Panc1 (cell line): Measurements from ENCODE around the gene PLPPR5.

Experiments
- POLR2AphosphoS5 ChIP-seq: IDR thresholded peaks from 2 replicates; pipeline ENCODE4 v1.6.1; 2012; ENCODE audit warnings: mild to moderate bottlenecking, low read depth, low read length, moderate library complexity
- TF ChIP-seq, protein P1 (sequence below): fragments of 450-650 bp; IDR thresholded peaks from 2 replicates; pipeline ENCODE4 v1.5.1; 2017; ENCODE audit warnings: mild to moderate bottlenecking
- TF ChIP-seq, protein P2 (sequence below), 2 experiments: IDR thresholded peaks; 2 replicates each; pipeline ENCODE4 v1.6.1; 2011 to 2012; ENCODE audit warnings: low read depth in 2 of 2, control low read depth in 1 of 2, low read length in 1 of 2, mild to moderate bottlenecking in 1 of 2, moderate library complexity in 1 of 2; ENCODE audit not compliant: insufficient read depth in 1 of 2

DNA sequence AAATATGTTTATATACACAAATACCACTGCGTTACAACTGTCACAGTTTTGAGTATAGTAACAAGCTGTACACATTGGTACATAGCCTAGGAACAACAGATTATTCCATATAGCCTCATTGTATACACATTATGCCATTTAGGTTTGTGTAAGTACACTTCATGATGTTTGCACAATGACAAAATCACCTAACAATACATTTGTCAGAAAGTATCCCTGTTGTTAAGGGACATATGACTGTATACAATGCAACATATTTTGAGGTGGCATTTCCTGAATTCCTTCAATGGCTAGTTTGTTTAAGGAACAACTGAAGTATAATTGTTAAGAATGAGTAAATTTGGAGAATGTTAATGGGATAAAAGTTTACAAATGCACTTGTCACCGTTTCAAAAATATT, 19.0 kb downstream of the PLPPR5 start:
- TF ChIP-seq, protein P1, sequence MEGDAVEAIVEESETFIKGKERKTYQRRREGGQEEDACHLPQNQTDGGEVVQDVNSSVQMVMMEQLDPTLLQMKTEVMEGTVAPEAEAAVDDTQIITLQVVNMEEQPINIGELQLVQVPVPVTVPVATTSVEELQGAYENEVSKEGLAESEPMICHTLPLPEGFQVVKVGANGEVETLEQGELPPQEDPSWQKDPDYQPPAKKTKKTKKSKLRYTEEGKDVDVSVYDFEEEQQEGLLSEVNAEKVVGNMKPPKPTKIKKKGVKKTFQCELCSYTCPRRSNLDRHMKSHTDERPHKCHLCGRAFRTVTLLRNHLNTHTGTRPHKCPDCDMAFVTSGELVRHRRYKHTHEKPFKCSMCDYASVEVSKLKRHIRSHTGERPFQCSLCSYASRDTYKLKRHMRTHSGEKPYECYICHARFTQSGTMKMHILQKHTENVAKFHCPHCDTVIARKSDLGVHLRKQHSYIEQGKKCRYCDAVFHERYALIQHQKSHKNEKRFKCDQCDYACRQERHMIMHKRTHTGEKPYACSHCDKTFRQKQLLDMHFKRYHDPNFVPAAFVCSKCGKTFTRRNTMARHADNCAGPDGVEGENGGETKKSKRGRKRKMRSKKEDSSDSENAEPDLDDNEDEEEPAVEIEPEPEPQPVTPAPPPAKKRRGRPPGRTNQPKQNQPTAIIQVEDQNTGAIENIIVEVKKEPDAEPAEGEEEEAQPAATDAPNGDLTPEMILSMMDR = no peak
- TF ChIP-seq, protein P2, sequence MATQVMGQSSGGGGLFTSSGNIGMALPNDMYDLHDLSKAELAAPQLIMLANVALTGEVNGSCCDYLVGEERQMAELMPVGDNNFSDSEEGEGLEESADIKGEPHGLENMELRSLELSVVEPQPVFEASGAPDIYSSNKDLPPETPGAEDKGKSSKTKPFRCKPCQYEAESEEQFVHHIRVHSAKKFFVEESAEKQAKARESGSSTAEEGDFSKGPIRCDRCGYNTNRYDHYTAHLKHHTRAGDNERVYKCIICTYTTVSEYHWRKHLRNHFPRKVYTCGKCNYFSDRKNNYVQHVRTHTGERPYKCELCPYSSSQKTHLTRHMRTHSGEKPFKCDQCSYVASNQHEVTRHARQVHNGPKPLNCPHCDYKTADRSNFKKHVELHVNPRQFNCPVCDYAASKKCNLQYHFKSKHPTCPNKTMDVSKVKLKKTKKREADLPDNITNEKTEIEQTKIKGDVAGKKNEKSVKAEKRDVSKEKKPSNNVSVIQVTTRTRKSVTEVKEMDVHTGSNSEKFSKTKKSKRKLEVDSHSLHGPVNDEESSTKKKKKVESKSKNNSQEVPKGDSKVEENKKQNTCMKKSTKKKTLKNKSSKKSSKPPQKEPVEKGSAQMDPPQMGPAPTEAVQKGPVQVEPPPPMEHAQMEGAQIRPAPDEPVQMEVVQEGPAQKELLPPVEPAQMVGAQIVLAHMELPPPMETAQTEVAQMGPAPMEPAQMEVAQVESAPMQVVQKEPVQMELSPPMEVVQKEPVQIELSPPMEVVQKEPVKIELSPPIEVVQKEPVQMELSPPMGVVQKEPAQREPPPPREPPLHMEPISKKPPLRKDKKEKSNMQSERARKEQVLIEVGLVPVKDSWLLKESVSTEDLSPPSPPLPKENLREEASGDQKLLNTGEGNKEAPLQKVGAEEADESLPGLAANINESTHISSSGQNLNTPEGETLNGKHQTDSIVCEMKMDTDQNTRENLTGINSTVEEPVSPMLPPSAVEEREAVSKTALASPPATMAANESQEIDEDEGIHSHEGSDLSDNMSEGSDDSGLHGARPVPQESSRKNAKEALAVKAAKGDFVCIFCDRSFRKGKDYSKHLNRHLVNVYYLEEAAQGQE (IDR thresholded peaks at IDR 0.05; ENCODE audit: insufficient read depth in 1 of 2, low read depth in 2 of 2, low read length in 1 of 2) = no peak
- no peak for TF ChIP-seq POLR2AphosphoS5
